HG02852 (cell line): Measurements from ENCODE around the gene OR52M1.
"Not testable (repeated sequence)": the region's sequence is repeated elsewhere in the genome, so short reads cannot be mapped to it uniquely, and the experiment has no call there.

Experiments
- ATAC-seq: cut with Tn5 transposase; IDR thresholded peaks from one replicate; pipeline ENCODE4 v1.9.1; 2021; ENCODE audit warnings: mild to moderate bottlenecking, moderate library complexity; ENCODE audit not compliant: unreplicated experiment

OR52M1 gene, protein sequence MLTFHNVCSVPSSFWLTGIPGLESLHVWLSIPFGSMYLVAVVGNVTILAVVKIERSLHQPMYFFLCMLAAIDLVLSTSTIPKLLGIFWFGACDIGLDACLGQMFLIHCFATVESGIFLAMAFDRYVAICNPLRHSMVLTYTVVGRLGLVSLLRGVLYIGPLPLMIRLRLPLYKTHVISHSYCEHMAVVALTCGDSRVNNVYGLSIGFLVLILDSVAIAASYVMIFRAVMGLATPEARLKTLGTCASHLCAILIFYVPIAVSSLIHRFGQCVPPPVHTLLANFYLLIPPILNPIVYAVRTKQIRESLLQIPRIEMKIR

DNA sequence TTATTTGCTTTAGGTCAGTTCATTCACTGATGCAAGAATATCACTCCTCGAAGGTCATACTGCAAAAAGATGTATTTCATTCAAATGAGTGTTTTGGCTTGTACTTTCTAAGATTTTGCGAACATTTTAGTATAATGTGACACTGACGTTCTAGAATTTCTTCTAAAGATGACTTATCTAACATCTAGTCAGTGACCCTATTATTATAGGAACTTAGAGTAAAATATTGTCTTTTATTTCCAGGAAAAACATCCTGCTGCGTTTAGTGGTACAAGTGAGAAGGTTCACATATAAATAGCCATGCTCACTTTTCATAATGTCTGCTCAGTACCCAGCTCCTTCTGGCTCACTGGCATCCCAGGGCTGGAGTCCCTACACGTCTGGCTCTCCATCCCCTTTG is at the start of gene OR52M1:
Gene OR52M1 (plus strand): TSS at position 301 of the 400 bp plus-strand sequence. CDS start 0 bp downstream, at position 301.
- ATAC-seq, result no peak

DNA sequence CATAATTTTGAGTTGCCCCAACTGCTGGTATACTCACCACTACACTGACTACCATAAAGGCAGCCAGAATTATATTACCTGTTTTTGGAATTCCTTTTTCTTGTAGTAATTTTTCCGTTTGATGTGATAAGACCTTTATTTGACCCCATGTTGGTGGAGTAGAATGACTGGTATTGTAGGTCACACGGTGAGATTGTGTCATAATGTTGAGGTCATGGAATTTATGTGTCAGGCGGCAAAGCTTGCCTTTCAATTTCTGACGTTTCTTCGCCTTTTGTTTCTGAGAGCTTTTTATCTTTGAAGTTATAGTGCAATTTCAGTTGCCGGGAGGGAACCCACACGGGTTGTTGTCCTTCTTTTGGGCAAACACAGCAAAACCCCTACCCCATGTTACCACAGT is 49.5 kb upstream of the OR52M1 start:
- no peak for ATAC-seq

GRCh38 chr11:4495986-4496385 is 49.0 kb upstream of the OR52M1 start:
- no peak for ATAC-seq

GRCh38 chr11:4496557-4497248 is 48.3 kb upstream of the OR52M1 start:
- no peak for ATAC-seq

DNA sequence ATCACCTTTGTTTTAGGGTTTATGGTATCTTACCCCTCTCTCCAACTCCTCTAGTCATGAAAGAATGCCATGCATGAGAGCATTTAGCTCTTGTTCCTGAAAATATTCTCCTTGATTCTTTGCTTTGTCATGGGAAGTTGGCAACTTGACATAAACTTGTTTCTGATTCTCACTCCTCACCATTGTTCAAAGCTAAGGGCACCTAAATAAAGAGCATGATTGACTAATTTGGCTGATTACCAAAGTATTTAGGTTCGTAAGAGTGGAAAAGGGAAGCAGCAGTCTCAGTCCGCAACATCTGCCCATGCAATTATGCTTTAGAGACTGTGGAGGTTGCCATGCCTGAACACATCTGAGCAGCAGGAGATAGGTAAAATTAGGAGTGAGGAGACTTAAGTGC is 36.1 kb upstream of the OR52M1 start:
- ATAC-seq, result no peak

- ATAC-seq, result no peak
These were observed 33.4 kb upstream of the OR52M1 start for GRCh38 chr11:4511282-4512245.

GRCh38 chr11:4514196-4514595 is 30.8 kb upstream of the OR52M1 start:
- ATAC-seq, result no peak

DNA sequence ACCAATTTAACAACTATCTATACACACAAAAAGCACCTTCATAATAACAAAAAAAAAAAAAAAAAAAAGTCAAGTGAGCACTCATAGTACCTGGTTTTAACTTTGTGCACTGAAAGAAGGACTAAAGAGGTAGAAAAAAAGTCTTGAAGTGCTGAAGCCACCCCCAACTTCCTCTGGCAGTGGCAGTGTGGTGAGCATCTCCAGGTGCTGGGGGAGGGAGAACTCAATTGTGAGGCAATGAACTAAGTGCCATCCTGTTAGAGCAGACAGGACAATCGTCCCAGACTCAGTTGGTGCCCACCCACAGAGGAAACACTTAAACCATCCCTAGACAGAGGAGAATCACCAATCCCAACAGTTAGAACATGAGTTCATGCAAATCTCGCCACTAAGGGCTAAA is 22.7 kb upstream of the OR52M1 start:
- ATAC-seq, result no peak

DNA sequence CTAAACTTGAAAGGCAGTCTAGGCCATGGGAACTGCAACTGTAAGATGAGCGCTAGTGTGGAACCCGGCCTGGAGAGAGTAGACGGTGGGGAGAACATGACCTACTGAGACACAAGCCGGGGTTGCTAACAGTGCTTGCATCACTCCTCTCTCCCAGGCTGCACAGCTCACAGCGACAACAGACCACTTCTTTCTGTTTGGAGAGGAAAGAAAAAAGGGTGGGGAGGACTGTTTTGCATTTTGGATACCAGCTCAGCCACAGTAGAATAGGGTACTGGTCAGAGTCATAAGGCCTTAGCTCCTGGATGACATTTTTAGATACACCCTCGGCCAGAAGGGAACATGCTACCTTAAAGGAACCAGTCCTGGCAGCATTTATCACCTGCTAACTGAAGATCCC is 22.2 kb upstream of the OR52M1 start:
- no peak for ATAC-seq

DNA sequence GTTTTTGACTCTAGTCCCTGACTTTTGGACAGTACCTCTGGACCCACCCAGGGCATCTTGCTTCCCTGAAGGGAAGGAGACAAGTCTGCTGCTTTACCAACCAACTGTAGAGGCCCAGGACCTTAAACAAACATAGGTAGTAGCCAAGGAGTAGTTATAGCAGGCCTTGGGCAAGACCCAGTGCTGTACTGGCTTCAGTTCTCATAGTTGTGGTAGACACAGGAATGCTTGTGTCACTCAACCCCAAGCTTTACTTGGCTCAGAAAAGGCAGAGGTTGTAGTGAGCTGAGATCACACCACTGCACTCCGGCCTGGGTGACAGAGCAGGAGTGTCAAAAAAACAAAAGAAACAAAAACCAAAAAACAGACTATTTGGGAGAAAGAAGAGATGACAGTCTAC is 21.3 kb upstream of the OR52M1 start:
- no peak for ATAC-seq

DNA sequence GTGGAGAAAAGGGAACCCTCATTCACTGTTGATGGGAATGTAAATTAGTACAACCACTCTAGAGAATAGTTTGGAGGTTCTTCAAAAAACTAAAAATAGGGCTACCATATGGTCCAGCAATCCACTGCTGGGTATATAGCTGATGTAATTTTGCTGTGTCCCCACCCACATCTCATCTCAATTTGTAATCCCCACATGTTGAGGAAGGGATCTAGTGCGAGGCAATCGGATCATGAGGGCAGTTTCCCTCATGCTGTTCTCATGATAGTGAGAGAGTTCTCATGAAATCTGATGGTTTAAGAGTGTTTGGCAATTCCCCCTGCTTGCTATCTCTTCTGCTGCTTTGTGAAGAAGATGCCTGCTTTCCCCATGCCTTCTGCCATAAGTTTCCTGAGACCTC is 17.1 kb upstream of the OR52M1 start:
- no peak for ATAC-seq

- not testable (repeated sequence) for ATAC-seq
These were observed 13.3 kb upstream of the OR52M1 start for GRCh38 chr11:4531686-4532085.

- ATAC-seq, result no peak
These were observed 5.3 kb upstream of the OR52M1 start for GRCh38 chr11:4539603-4540219.

GRCh38 chr11:4541071-4541470 is 3.9 kb upstream of the OR52M1 start:
- no peak for ATAC-seq

DNA sequence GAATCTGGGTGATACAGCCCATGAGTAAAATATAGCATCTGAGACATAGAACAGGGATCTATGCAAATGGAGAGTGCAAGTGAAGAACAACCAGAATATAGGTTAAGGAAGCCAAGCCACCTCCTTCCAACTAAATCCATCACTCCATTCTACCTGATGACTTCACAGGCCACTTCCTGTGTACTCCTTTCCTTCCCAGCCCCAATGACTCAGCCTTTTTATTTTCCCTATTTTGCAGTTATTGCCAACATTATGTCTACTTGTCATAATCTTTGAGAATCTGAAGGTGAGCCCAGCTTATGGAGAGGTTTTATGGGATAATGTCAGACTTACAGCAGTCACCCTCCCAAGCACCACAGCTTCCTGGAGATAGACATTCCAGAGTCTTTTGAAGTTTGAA is 1.4 kb upstream of the OR52M1 start:
- no peak for ATAC-seq

- ATAC-seq, result no peak
These were observed 1.9 kb downstream of the OR52M1 start for GRCh38 chr11:4546878-4547277.

GRCh38 chr11:4547416-4547815 is 2.4 kb downstream of the OR52M1 start:
- ATAC-seq, result no peak

DNA sequence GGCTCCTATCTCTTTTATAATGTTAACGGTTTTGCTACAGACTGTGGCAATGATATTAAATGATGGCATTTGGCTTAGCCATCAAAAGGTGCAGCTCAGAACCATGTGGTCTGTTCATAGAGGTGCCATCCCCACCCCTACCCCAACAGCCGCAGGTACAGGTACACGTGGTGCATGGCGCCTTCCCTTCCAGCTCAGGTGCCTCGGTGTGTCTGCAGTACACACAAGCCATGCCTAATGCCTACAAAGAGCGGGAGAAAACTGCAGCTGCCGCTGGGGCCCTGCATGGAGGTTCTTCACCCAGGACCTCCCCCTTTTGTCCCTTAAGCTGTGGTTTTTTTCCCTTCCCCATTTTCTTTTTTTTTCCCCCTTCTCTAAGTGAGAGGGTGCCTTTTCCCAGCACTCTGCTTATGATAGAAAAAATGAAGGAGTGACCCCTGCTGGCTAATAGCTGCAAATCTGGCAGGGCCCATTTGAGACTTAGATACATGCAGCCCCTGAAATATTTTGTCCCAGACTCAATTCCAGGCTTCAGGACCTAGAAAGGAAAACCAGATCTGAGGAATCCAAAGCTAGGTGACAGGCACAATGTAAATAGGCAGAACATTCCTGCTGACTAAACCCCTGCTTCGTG is 6.5 kb downstream of the OR52M1 start:
- ATAC-seq, result no peak

DNA sequence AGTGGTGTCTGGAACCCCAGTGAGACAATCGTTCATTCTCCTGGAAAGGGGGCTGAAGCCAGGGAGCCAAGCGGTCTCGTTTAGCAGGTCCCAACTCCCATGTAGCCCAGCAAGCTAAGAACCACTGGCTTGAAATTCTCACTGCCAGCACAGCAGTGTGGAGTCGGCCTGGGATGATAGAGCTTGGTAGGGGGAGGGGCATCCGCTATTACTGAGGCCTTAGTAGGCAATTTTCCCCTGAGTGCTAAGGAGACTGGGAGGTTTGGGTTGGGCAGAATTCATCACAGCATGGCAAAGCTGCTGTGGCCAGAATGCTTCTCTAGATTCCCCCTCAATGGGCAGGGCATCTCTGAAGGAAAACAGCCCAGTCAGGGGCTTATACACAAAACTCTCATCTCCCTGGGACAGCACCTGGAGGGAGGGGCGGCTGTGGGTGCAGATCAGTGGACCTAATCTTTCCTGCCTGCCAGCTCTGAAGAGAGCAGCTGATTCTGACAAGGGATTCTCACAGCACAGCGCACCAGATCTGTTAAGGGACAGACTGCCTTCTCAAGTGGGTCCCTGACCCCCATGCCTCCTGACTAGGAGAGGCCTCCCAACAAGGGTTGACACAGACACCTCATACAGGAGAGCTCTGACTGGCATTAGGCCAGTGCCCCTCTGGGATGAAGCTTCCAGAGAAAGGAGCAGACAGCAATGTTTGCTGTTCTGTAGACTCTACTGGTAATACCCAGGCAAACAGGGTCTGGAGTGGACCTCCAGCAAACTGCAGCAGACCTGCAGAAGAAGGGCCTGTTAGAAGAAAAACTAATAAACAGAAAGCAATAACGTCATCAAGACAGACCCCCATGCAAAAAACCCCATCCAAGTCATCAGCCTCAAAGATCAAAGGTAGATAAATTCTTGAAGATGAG is 14.8 kb downstream of the OR52M1 start:
- ATAC-seq, result no peak
